A549 (cell line): Measurements from ENCODE around the gene CAP2. TPM values are rescaled to one million over a fixed set of nuclear protein-coding genes. Genes with fewer than 3 reads are reported as not detected.

Experiments used
- ATAC-seq, 2 experiments: fragments of 200-7000 bp in 1 of 2; fragments of >200 bp in 1 of 2; cut with Nextera tagmentation in 1 of 2; cut with Tn5 transposase in 1 of 2; 3 replicates each; pipeline versions ENCODE4 v1.8.0 to v1.9.1; 2018 to 2020; ENCODE audit warnings: mild to moderate bottlenecking in 1 of 2, moderate library complexity in 1 of 2
- CTCF ChIA-PET: fragments of 300-600 bp; sonication (Branson Sonifier 250); formaldehyde crosslinking; extraction: SDS; loops from one replicate; lab custom pipeline; 2021; ENCODE audit warnings: antibody characterized with exemption, inconsistent platforms; lab: Yijun Ruan, JAX
- POLR2A ChIA-PET: fragments of 350-600 bp; formaldehyde crosslinking; extraction: SDS; loops from one replicate; lab custom pipeline; 2021; ENCODE audit warnings: antibody characterized with exemption, inconsistent platforms; lab: Yijun Ruan, JAX
- DNase-seq, 2 experiments: peaks; one replicate each; pipeline versions ENCODE4 v3.0.0 to v3.0.0-alpha.2; 2011 to 2016; ENCODE audit warnings: low read depth in 1 of 2, low spot score in 1 of 2
- FAIRE-seq: peaks from 2 replicates; lab custom pipeline; 2011; peaks lifted over from hg19 to GRCh38; lab: Jason Lieb, UNC
- H3K27ac ChIP-seq, 2 experiments: fragments of >200 bp; sonication (Bioruptor Twin); formaldehyde crosslinking; 3 replicates each; pipeline ENCODE4 v1.5.1; 2016 to 2017
- H3K4me1 ChIP-seq: fragments of >200 bp; sonication (Bioruptor Twin); formaldehyde crosslinking; 3 replicates; pipeline ENCODE4 v1.6.1; 2016
- H3K4me2 ChIP-seq: fragments of >200 bp; sonication (Bioruptor Twin); formaldehyde crosslinking; 3 replicates; pipeline ENCODE4 v1.6.1; 2016
- H3K4me3 ChIP-seq: fragments of >200 bp; sonication (Bioruptor Twin); formaldehyde crosslinking; 3 replicates; pipeline ENCODE4 v1.5.1; 2016
- H3K9me3 ChIP-seq: fragments of >200 bp; sonication (Bioruptor Twin); formaldehyde crosslinking; 3 replicates; pipeline ENCODE4 v1.6.1; 2016
- ATOH8 ChIP-seq: fragments of 250-450 bp; sonication (Bioruptor Pico); IDR thresholded peaks from 2 replicates; pipeline ENCODE4 v1.5.0; 2020; ENCODE audit warnings: low read depth, mild to moderate bottlenecking, moderate library complexity
- CBX2 ChIP-seq: fragments of 200-600 bp; sonication (generic); IDR thresholded peaks from 2 replicates; pipeline ENCODE4 v1.6.1; 2016; ENCODE audit warnings: low read depth, mild to moderate bottlenecking, borderline replicate concordance
- CHD2 ChIP-seq: fragments of 150-350 bp; IDR thresholded peaks from 2 replicates; pipeline ENCODE4 v1.6.1; 2014; ENCODE audit warnings: low read length; ENCODE audit not compliant: partially characterized antibody
- CTCF ChIP-seq: fragments of >200 bp; sonication (Bioruptor Twin); formaldehyde crosslinking; IDR thresholded peaks from 3 replicates; pipeline ENCODE4 v1.5.1; 2016
- EHMT2 ChIP-seq: fragments of 200-600 bp; sonication (generic); IDR thresholded peaks from 2 replicates; pipeline ENCODE4 v1.6.1; 2016; ENCODE audit warnings: antibody characterized with exemption, low read depth, mild to moderate bottlenecking, moderate library complexity
- EP300 ChIP-seq, 2 experiments: fragments of >200 bp; sonication (Bioruptor Twin); formaldehyde crosslinking; IDR thresholded peaks; 2 replicates in 1 of 2; 3 replicates in 1 of 2; pipeline ENCODE4 v1.6.1; 2016 to 2017
- FOSB ChIP-seq: fragments of 250-450 bp; sonication (Bioruptor Pico); IDR thresholded peaks from 2 replicates; pipeline ENCODE4 v1.5.0; 2020; ENCODE audit warnings: mild to moderate bottlenecking, moderate library complexity
- FOSL2 ChIP-seq, 2 experiments: fragments of 450-650 bp in 1 of 2; fragments of >200 bp in 1 of 2; sonication (Bioruptor Twin) in 1 of 2; formaldehyde crosslinking; IDR thresholded peaks; 2 replicates each; pipeline versions ENCODE4 v1.5.0 to v1.6.1; 2016 to 2020; ENCODE audit warnings: mild to moderate bottlenecking in 1 of 2, moderate library complexity in 1 of 2
- FOXS1 ChIP-seq: fragments of 250-450 bp; sonication (Bioruptor Pico); IDR thresholded peaks from 2 replicates; pipeline ENCODE4 v1.5.0; 2020; ENCODE audit warnings: mild to moderate bottlenecking, moderate library complexity
- HDAC2 ChIP-seq: fragments of 200-600 bp; sonication (generic); IDR thresholded peaks from 2 replicates; pipeline ENCODE4 v1.6.1; 2016
- HOXA7 ChIP-seq: fragments of 250-450 bp; sonication (Bioruptor Pico); IDR thresholded peaks from 2 replicates; pipeline ENCODE4 v1.5.0; 2020; ENCODE audit warnings: mild to moderate bottlenecking, moderate library complexity
- JUNB ChIP-seq: fragments of >200 bp; sonication (Bioruptor Twin); formaldehyde crosslinking; IDR thresholded peaks from 2 replicates; pipeline ENCODE4 v1.6.1; 2016
- MAFK ChIP-seq: fragments of 450-650 bp; IDR thresholded peaks from 2 replicates; pipeline ENCODE4 v1.6.1; 2014; ENCODE audit not compliant: partially characterized antibody
- MYC ChIP-seq: IDR thresholded peaks from 2 replicates; pipeline ENCODE4 v1.6.1; 2012; ENCODE audit warnings: mild to moderate bottlenecking, inconsistent platforms, low read length, improper control_type of control experiment, borderline replicate concordance
- NR3C1 ChIP-seq: fragments of >200 bp; sonication (Bioruptor Twin); formaldehyde crosslinking; IDR thresholded peaks from 3 replicates; pipeline ENCODE4 v1.6.1; 2017
- POLR2A ChIP-seq: IDR thresholded peaks from 2 replicates; pipeline ENCODE4 v1.6.1; 2012; ENCODE audit warnings: mild to moderate bottlenecking, low read length
- RAD21 ChIP-seq, 2 experiments: fragments of >200 bp in 1 of 2; sonication (Bioruptor Twin) in 1 of 2; formaldehyde crosslinking in 1 of 2; IDR thresholded peaks in 1 of 2; conservative IDR thresholded peaks in 1 of 2; 2 replicates in 1 of 2; 3 replicates in 1 of 2; pipeline ENCODE4 v1.6.1; 2012 to 2018; ENCODE audit warnings: inconsistent platforms in 1 of 2
- RCOR1 ChIP-seq: fragments of 150-350 bp; IDR thresholded peaks from 2 replicates; pipeline ENCODE4 v1.6.1; 2014; ENCODE audit warnings: antibody characterized with exemption, low read length, low read depth
- RFX5 ChIP-seq: fragments of 450-650 bp; IDR thresholded peaks from 2 replicates; pipeline ENCODE4 v1.7.1; 2014; ENCODE audit warnings: antibody characterized with exemption, mild to moderate bottlenecking, moderate library complexity
- TFCP2L1 ChIP-seq: fragments of 250-450 bp; sonication (Bioruptor Pico); IDR thresholded peaks from 2 replicates; pipeline ENCODE4 v1.5.0; 2021; ENCODE audit warnings: mild to moderate bottlenecking
- USF2 ChIP-seq: fragments of 450-650 bp; IDR thresholded peaks from 2 replicates; pipeline ENCODE4 v1.6.1; 2014; ENCODE audit warnings: antibody characterized with exemption
- ZC3H11A ChIP-seq: fragments of 450-650 bp; IDR thresholded peaks from 2 replicates; pipeline ENCODE4 v1.6.1; 2014; ENCODE audit warnings: antibody characterized with exemption, mild to moderate bottlenecking
- ZNF302 ChIP-seq: fragments of 250-450 bp; sonication (Bioruptor Pico); IDR thresholded peaks from 2 replicates; pipeline ENCODE4 v1.9.0; 2021; ENCODE audit warnings: inconsistent platforms, mild to moderate bottlenecking, moderate library complexity
- ZSCAN20 ChIP-seq: fragments of 250-450 bp; sonication (Bioruptor Pico); IDR thresholded peaks from 2 replicates; pipeline ENCODE4 v1.8.0; 2022; ENCODE audit warnings: mild to moderate bottlenecking, moderate library complexity
- WGBS: methylation state at CpG from one replicate; pipeline ENCODE4 v1.1.6; 2017; ENCODE audit errors: missing lambda C conversion rate; 5-methylcytosine and 5-hydroxymethylcytosine counted together
- polyA plus RNA-seq, 4 experiments: library from polyadenylated mRNA; depleted of rRNA in 3 of 4; stranded (reverse); fragments of >200 nt; fragmentation: RNase III in 1 of 4; extraction: RNeasy Plus Mini Kit Qiagen cat#74134 plus additional on column Dnase treatment in 1 of 4; gene quantifications; 2 replicates in 3 of 4; 3 replicates in 1 of 4; pipeline ENCODE4 v1.2.3, GENCODE V29; 2011 to 2017
- TF ChIP-seq, protein P1 (sequence below): IDR thresholded peaks from 2 replicates; pipeline ENCODE4 v1.6.1; 2012

The CAP2 gene
- polyA plus RNA-seq, 2 of the 4 experiments (the other 2 are of a cell fraction): 27.2 to 43.3 TPM

- 90% methylated on average over 10 of the region's 10 CpGs for WGBS
- Histone ChIP-seq H3K27ac (no peak overlapping the region), H3K4me2 (no peak overlapping the region), H3K4me3 (no peak overlapping the region)
- POLR2A ChIA-PET: no interaction called here
- TF ChIP-seq CTCF (no peak), ATOH8 (CRISPR knock-in tag) (no peak), RCOR1 (no peak), FOSB (CRISPR knock-in tag) (no peak), USF2 (no peak), HOXA7 (CRISPR knock-in tag) (no peak), ZC3H11A (no peak), CBX2 (no peak), MYC (no peak), ZNF302 (CRISPR knock-in tag) (no peak), RFX5 (no peak), POLR2A (no peak)
- TF ChIP-seq, protein P1, sequence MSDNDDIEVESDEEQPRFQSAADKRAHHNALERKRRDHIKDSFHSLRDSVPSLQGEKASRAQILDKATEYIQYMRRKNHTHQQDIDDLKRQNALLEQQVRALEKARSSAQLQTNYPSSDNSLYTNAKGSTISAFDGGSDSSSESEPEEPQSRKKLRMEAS: no peak
- TF ChIP-seq, all 56 proteins: peak for 0
- DNase-seq (no peak), ATAC-seq (no peak), FAIRE-seq (no peak)
- Histone ChIP-seq H3K9me3 (no peaks in the 10 kb centered on the region), H3K4me1 (no peaks in the 10 kb centered on the region)
- CTCF ChIA-PET: interaction anchor here (0.6 to 1.0 kb wide), 2 partner anchors 12 kb away, joined by 3 to 4 read pairs; no protein-coding TSS in a partner anchor
Observed at GRCh38 chr6:17484201-17484849, 90.9 kb downstream of the CAP2 start.

GRCh38 chr6:17485181-17485580 is 91.8 kb downstream of the CAP2 start:
- no peak overlapping the region for H3K27ac ChIP-seq
- no peak overlapping the region for H3K4me2 ChIP-seq
- FAIRE-seq: no peak
- H3K9me3 ChIP-seq: no peaks in the 10 kb centered on the region
- no peak overlapping the region for H3K4me3 ChIP-seq
- ChIA-PET POLR2A (no interaction called here), CTCF (no interaction called here)
- ATAC-seq: no peak
- no peak for DNase-seq
- WGBS: 89% methylated on average over 4 of the region's 4 CpGs
- H3K4me1 ChIP-seq: no peaks in the 10 kb centered on the region
- TF ChIP-seq CHD2 (no peak), ZC3H11A (no peak), EP300 (IDR thresholded peaks at IDR 0.05) (no peak), ATOH8 (CRISPR knock-in tag) (no peak), NR3C1 (no peak), FOSL2 (IDR thresholded peaks at IDR 0.05) (no peak), FOSL2 (CRISPR knock-in tag; IDR thresholded peaks at IDR 0.05) (no peak), RCOR1 (no peak), FOXS1 (CRISPR knock-in tag) (no peak), MAFK (no peak), TFCP2L1 (CRISPR knock-in tag) (no peak), RAD21 (conservative IDR thresholded peaks at IDR 0.05 in 1 of 2, IDR thresholded peaks at IDR 0.05 in 1 of 2) (no peak), ZSCAN20 (CRISPR knock-in tag) (no peak), EHMT2 (no peak), HDAC2 (no peak), JUNB (no peak)
